Measurements from ENCODE around the gene BDKRB2. TPM values are rescaled to one million over a fixed set of nuclear protein-coding genes. Genes with fewer than 3 reads are reported as not detected.

The BDKRB2 gene
- total RNA-seq, 1 donor from 2014 or later = not detected

- CTCF ChIA-PET = no interaction called here
- no peaks in the 10 kb centered on the region for H3K9me3 Mint-ChIP-seq
Measured at GRCh38 chr14:96168581-96168980, 36.1 kb upstream of the BDKRB2 start.

GRCh38 chr14:96170961-96171592 is 33.6 kb upstream of the BDKRB2 start:
- intact Hi-C loops (cut with micrococcal nuclease) = no loop called here
- ATAC-seq (ENCODE audit: low read depth) (no peak), DNase-seq (no peak)
- H3K27ac Mint-ChIP-seq = no peak overlapping the region
- H3K4me1 Mint-ChIP-seq = no peaks in the 10 kb centered on the region
- peaks cover 14% of the 10 kb centered on the region for H3K27me3 Mint-ChIP-seq
- H3K4me3 Mint-ChIP-seq = no peak overlapping the region
- no peaks in the 10 kb centered on the region for H3K9me3 Mint-ChIP-seq
- no peaks in the 10 kb centered on the region for H3K36me3 Mint-ChIP-seq (ENCODE audit: low read depth)
- CTCF ChIA-PET = no interaction called here
- TF ChIP-seq, protein P1, sequence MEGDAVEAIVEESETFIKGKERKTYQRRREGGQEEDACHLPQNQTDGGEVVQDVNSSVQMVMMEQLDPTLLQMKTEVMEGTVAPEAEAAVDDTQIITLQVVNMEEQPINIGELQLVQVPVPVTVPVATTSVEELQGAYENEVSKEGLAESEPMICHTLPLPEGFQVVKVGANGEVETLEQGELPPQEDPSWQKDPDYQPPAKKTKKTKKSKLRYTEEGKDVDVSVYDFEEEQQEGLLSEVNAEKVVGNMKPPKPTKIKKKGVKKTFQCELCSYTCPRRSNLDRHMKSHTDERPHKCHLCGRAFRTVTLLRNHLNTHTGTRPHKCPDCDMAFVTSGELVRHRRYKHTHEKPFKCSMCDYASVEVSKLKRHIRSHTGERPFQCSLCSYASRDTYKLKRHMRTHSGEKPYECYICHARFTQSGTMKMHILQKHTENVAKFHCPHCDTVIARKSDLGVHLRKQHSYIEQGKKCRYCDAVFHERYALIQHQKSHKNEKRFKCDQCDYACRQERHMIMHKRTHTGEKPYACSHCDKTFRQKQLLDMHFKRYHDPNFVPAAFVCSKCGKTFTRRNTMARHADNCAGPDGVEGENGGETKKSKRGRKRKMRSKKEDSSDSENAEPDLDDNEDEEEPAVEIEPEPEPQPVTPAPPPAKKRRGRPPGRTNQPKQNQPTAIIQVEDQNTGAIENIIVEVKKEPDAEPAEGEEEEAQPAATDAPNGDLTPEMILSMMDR (IDR thresholded peaks at IDR 0.05) = no peak
- POLR2A ChIA-PET = no interaction called here

More at GRCh38 chr14:96168581-96168980, 36.1 kb upstream of the BDKRB2 start:
- POLR2A ChIA-PET = no interaction called here
- TF ChIP-seq, protein P1 (IDR thresholded peaks at IDR 0.05) = no peak
- intact Hi-C loops (cut with micrococcal nuclease) = no loop called here
- H3K4me3 Mint-ChIP-seq = no peak overlapping the region
- H3K27ac Mint-ChIP-seq = no peak overlapping the region
- H3K27me3 Mint-ChIP-seq = peaks cover 7% of the 10 kb centered on the region
- H3K4me1 Mint-ChIP-seq = no peaks in the 10 kb centered on the region
- H3K36me3 Mint-ChIP-seq (ENCODE audit: low read depth) = no peaks in the 10 kb centered on the region
- DNase-seq = no peak
- no peak for ATAC-seq (ENCODE audit: low read depth)

DNA sequence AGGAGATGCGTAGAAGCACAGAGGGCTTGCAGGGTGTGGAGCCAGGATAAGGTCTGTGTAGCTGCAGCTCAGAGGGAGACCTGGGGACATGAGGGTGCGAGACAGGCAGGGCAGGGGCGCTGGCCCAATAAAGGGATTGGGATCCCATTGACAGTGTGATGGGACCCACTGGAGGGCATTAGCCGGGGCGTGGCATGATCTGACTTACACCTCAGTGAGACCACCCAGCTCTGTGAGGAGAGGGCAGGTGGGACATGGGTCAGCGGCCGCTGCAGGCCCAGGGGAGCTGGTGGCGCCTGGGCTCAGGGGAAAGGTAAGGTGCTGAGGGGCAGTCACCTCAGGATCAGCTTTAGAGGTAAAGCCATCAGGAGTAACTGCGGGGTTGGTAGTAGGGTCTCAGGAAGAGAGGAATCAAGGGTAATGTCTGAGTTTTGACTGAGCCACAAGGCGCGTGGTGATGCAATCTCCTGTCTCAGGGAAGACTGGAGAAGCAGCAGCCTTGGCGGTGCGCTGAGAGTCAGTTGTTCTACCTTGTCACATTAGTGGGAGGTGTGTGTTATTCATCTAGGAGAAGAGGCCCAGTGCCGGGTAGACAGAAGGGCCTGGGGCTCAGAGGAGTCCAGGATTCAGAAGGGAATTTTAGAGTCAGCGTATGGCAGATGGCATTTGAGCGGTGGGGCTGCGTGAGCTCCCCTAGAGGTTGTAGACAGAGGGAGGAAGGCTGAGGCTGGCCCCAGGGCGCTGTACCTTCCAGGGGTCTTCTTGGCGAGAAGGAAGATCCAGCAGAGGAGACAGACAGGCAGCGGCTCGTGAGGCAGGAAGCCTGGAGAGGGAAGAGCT is 30.8 kb upstream of the BDKRB2 start:
- H3K4me3 Mint-ChIP-seq = no peak overlapping the region
- TF ChIP-seq, protein P1 (IDR thresholded peaks at IDR 0.05) = no peak
- ChIA-PET CTCF (no interaction called here), POLR2A (no interaction called here)
- no peak overlapping the region for H3K27ac Mint-ChIP-seq
- H3K4me1 Mint-ChIP-seq = no peaks in the 10 kb centered on the region
- DNase-seq (no peak), ATAC-seq (ENCODE audit: low read depth) (no peak)
- H3K27me3 Mint-ChIP-seq = peaks cover 18% of the 10 kb centered on the region
- no peaks in the 10 kb centered on the region for H3K9me3 Mint-ChIP-seq
- intact Hi-C loops (cut with micrococcal nuclease) = no loop called here
- H3K36me3 Mint-ChIP-seq (ENCODE audit: low read depth) = no peaks in the 10 kb centered on the region

DNA sequence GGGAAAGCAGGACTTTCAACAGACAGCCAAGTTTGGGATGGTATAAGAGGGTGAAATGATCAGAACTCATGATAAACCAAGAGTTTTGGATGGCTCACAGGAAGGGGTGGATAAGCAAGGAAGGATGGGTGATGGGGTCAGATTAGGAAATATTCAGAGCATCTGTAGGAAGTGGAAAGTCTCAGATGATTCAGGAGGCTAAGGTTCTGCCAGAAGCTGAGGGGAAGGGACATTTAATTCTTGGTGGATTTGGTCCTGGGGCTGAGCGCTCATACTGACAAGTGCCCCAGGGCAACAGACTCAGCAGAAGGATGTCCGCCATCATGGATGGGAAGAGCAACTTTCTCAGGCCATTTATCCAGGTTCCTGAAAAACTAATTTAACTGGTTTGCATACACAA is 28.4 kb upstream of the BDKRB2 start:
- no peaks in the 10 kb centered on the region for H3K9me3 Mint-ChIP-seq
- CTCF ChIA-PET = no interaction called here

GRCh38 chr14:96176811-96177211 is 27.8 kb upstream of the BDKRB2 start:
- Mint-ChIP-seq H3K4me1 (no peaks in the 10 kb centered on the region), H3K36me3 (ENCODE audit: low read depth) (no peaks in the 10 kb centered on the region), H3K9me3 (no peaks in the 10 kb centered on the region), H3K27me3 (peaks cover 18% of the 10 kb centered on the region), H3K4me3 (no peak overlapping the region), H3K27ac (no peak overlapping the region)
- POLR2A ChIA-PET = no interaction called here
- ATAC-seq (ENCODE audit: low read depth) (no peak), DNase-seq (no peak)
- CTCF ChIA-PET = no interaction called here
- TF ChIP-seq, protein P1 (IDR thresholded peaks at IDR 0.05) = no peak
- intact Hi-C loops (cut with micrococcal nuclease) = no loop called here

More for the DNA sequence above, 28.4 kb upstream of the BDKRB2 start:
- Mint-ChIP-seq H3K4me1 (no peaks in the 10 kb centered on the region), H3K27me3 (peaks cover 18% of the 10 kb centered on the region), H3K36me3 (ENCODE audit: low read depth) (no peaks in the 10 kb centered on the region), H3K4me3 (no peak overlapping the region), H3K27ac (no peak overlapping the region)
- TF ChIP-seq, protein P1 (IDR thresholded peaks at IDR 0.05) = no peak
- intact Hi-C loops (cut with micrococcal nuclease) = no loop called here
- POLR2A ChIA-PET = no interaction called here
- DNase-seq (no peak), ATAC-seq (ENCODE audit: low read depth) (no peak)

Measured in activated B cell treated with CpG ODN at 0.5 μM for 24 hours (primary cell).